ENCODE measurements around the gene NDUFAF4.

Gene NDUFAF4

DNA sequence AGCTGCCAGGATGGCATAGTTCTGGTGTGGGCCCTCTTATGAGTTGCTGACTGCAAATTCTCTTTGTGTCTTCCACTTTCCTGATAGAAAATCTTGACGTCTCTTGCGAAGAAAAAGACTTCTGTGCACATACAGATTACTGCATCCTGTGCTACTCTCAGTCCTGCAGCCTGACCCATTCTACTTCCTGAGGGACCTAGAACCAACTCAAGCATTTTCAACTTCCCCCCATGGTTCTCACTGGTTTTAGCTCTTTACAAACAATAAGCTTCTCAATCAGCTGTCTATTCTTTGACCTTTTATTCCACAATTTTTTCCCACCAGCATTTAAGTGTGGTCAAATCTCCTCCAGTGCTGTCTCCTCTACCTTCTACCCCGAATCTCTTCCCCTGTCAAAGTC is 13.5 kb upstream of the NDUFAF4 start:
- H3K4me3 ChIP-seq (replicated peaks; ENCODE audit: insufficient read depth, low read length): no peak overlapping the region
- no peak for TF ChIP-seq SPI1 (IDR thresholded peaks at IDR 0.05; ENCODE audit: borderline replicate concordance, low read depth)
- TF ChIP-seq, protein P1, sequence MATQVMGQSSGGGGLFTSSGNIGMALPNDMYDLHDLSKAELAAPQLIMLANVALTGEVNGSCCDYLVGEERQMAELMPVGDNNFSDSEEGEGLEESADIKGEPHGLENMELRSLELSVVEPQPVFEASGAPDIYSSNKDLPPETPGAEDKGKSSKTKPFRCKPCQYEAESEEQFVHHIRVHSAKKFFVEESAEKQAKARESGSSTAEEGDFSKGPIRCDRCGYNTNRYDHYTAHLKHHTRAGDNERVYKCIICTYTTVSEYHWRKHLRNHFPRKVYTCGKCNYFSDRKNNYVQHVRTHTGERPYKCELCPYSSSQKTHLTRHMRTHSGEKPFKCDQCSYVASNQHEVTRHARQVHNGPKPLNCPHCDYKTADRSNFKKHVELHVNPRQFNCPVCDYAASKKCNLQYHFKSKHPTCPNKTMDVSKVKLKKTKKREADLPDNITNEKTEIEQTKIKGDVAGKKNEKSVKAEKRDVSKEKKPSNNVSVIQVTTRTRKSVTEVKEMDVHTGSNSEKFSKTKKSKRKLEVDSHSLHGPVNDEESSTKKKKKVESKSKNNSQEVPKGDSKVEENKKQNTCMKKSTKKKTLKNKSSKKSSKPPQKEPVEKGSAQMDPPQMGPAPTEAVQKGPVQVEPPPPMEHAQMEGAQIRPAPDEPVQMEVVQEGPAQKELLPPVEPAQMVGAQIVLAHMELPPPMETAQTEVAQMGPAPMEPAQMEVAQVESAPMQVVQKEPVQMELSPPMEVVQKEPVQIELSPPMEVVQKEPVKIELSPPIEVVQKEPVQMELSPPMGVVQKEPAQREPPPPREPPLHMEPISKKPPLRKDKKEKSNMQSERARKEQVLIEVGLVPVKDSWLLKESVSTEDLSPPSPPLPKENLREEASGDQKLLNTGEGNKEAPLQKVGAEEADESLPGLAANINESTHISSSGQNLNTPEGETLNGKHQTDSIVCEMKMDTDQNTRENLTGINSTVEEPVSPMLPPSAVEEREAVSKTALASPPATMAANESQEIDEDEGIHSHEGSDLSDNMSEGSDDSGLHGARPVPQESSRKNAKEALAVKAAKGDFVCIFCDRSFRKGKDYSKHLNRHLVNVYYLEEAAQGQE (IDR thresholded peaks at IDR 0.05; ENCODE audit: insufficient replicate concordance, low read depth): no peak
- DNase-seq (ENCODE audit: low read depth in 1 of 2, low spot score in 1 of 2): no peak
- no peak overlapping the region for H3K27ac ChIP-seq (replicated peaks)
- peaks cover 7% of the 10 kb centered on the region for H3K27me3 ChIP-seq (ENCODE audit: insufficient read depth, poor library complexity, severe bottlenecking)

DNA sequence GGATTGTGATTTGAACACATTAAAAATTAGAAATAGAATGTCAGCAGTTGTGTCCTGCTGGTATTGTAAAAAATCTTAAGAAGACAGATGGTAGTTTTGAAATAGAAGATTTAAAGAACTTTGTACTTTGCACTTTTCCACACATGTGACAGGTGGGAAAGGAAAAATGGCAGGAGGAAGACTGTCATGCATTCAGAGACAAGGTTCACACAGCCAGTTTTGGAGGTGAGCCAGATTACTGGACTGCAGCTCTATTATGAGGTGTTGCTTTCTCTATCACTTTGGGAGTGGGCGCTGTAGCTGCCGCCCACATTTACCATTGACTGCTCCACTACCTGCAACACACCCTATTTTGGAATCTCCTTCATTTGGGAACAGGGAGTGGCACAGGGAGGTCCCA is 12.1 kb upstream of the NDUFAF4 start:
- peaks cover 7% of the 10 kb centered on the region for H3K27me3 ChIP-seq (ENCODE audit: insufficient read depth, poor library complexity, severe bottlenecking)
- TF ChIP-seq GABPA (IDR thresholded peaks at IDR 0.05; ENCODE audit: low read depth): no peak
- no peak for TF ChIP-seq POLR2AphosphoS5 (IDR thresholded peaks at IDR 0.05; ENCODE audit: low read depth)
- TF ChIP-seq, protein P1 (IDR thresholded peaks at IDR 0.05; ENCODE audit: insufficient replicate concordance, low read depth): no peak
- no peak for TF ChIP-seq SPI1 (IDR thresholded peaks at IDR 0.05; ENCODE audit: borderline replicate concordance, low read depth)
- no peak for TF ChIP-seq CTCF (IDR thresholded peaks at IDR 0.05; ENCODE audit: insufficient read depth, low read length)
- no peak overlapping the region for H3K27ac ChIP-seq (replicated peaks)
- DNase-seq (ENCODE audit: low read depth in 1 of 2, low spot score in 1 of 2): no peak
- H3K4me3 ChIP-seq (replicated peaks; ENCODE audit: insufficient read depth, low read length): no peak overlapping the region

- no peak for DNase-seq (ENCODE audit: low read depth in 1 of 2, low spot score in 1 of 2)
- H3K4me3 ChIP-seq (replicated peaks; ENCODE audit: insufficient read depth, low read length): no peak overlapping the region
- H3K27ac ChIP-seq (replicated peaks): no peak overlapping the region
- H3K27me3 ChIP-seq (ENCODE audit: insufficient read depth, poor library complexity, severe bottlenecking): peaks cover 7% of the 10 kb centered on the region
- no peak for TF ChIP-seq GABPA (IDR thresholded peaks at IDR 0.05; ENCODE audit: low read depth)
- TF ChIP-seq CTCF (IDR thresholded peaks at IDR 0.05; ENCODE audit: insufficient read depth, low read length): no peak
- TF ChIP-seq, protein P1 (IDR thresholded peaks at IDR 0.05; ENCODE audit: insufficient replicate concordance, low read depth): no peak
- no peak for TF ChIP-seq POLR2AphosphoS5 (IDR thresholded peaks at IDR 0.05; ENCODE audit: low read depth)
- no peak for TF ChIP-seq SPI1 (IDR thresholded peaks at IDR 0.05; ENCODE audit: borderline replicate concordance, low read depth)
Measured at GRCh38 chr6:96907498-96907897, 9.8 kb upstream of the NDUFAF4 start.

- no peak for DNase-seq (ENCODE audit: low read depth in 1 of 2, low spot score in 1 of 2)
- H3K27ac ChIP-seq (replicated peaks): no peak overlapping the region
Measured at GRCh38 chr6:96900873-96901272, 3.2 kb upstream of the NDUFAF4 start.

More at GRCh38 chr6:96900873-96901272, 3.2 kb upstream of the NDUFAF4 start:
- Histone ChIP-seq H3K27me3 (ENCODE audit: insufficient read depth, poor library complexity, severe bottlenecking) (no peaks in the 10 kb centered on the region), H3K4me3 (replicated peaks; ENCODE audit: insufficient read depth, low read length) (no peak overlapping the region)
- TF ChIP-seq, protein P1 (IDR thresholded peaks at IDR 0.05; ENCODE audit: insufficient replicate concordance, low read depth): no peak
- TF ChIP-seq SPI1 (IDR thresholded peaks at IDR 0.05; ENCODE audit: borderline replicate concordance, low read depth) (no peak), CTCF (IDR thresholded peaks at IDR 0.05; ENCODE audit: insufficient read depth, low read length) (no peak), GABPA (IDR thresholded peaks at IDR 0.05; ENCODE audit: low read depth) (no peak), POLR2AphosphoS5 (IDR thresholded peaks at IDR 0.05; ENCODE audit: low read depth) (no peak)

Data from HL-60 (cell line).